ENCODE measurements around the gene PAM.
"Not testable (repeated sequence)": the region's sequence is repeated elsewhere in the genome, so short reads cannot be mapped to it uniquely, and the experiment has no call there.

The PAM gene

DNA sequence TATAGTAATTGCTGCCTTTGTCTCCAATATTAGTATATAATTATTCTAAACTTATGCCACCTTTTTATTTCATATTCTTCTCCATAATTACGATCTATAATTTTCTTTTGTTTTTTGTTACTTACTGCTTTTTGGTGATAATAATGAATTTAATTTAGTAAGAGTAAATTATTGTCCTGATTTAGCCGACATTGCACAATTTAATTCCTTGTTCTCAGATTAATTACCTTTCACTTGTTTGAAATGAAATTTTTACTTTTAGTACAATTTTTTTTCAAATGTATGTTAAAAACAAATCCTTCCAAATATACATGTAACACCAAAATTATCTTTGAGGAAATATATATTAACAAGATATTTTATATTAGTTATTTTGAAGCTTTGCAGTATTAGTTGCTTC lies 201.5 kb downstream of the PAM start:
- no peak for DNase-seq

DNA sequence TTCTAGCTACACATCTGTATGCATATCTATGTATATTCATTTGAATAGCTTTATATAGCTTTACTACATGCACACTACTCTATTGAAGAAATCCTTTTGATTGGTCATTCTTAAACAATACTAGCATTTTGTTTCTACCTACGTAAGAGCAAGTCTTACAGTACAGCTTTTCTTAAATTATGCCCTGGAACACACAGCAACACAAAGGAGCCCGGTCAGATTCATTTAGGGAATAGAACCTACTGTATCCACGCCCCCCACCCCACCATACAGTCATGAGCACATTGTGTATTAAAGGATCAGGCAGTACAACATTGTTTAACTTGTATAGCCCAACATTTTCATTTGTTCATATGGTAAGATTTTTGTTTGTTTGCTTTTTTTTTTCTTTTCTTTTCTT lies 202.0 kb downstream of the PAM start:
- DNase-seq = no peak

DNA sequence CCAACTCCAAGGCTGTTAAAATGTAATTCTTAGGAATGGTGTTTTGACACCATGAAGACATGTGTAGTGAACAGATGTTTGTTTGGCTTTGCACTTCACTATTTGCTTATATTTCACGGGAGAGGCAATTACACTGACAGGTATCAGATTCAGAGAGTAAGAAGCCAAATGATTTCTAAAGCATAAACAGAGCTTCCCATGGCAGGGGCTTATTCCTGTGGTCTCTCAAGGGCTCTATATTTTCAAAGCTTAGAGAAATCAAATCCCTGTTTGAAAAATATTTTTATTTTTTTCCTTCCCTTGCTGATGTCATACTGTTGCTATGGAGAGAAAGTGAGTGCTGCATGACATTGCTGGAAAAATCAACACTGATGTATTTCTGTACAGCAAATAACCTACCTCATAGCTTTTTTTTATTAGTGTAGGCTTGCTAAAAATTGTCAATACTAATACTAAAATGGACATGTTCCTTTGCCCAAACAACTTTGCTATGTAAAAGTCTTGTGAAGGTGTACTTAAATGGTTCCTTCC lies 203.4 kb downstream of the PAM start:
- no peak for DNase-seq

DNA sequence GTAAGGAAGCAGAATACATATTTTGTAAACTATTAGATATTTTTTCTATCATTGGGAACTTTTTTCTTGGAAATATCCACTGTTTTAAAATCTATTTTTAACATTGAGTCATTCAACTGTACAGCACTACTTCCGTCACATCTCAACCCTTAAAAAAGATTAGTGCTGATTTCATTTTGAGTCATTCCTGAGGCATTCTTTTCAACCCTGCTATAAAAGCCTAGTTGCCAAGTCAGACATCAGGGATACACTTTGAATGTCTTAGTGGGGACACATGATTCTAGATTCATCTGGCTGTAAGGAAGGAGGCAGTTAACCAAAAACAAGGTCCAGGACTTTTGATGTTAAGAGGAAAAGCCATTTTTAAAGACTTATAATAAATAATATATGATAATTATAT lies 203.9 kb downstream of the PAM start:
- DNase-seq = no peak

DNA sequence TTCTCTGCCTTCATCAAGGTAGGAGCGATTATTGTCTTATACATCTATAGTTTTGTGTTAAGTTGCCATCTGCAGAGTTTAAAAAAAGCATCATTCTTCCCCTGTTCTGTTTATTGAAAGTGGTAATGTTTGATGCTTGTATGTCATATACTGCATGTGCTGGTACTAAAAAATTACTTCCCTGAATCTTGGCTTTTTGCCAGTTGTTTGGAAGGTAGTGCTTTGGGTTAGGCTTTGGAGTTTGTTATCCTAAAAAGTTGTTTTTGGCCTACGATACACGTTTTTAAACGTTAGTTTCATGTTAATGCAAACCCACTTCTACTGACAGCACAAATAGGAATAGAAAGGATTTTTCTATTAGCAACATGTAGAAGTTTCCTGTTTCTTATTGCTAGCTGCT lies 206.6 kb downstream of the PAM start:
- DNase-seq = no peak

DNA sequence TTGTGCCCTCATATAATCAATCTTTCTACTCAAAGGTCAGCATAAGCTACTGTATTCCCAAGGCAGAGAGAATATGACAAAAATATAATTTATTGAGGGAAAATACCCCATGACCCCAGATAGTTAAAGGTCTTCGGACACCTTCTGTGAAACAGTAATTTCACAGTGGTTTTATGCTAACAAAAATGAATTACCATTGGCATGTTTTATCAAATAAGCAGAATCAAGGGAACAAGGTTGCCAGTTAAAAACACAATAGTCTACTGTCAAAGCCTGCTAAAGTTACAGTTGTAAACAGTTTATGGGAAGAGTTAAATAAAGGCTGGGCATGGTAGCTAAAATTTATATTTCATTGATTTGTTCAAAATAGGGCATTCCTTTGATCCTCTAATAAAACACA lies 210.5 kb downstream of the PAM start:
- no peak for DNase-seq

DNA sequence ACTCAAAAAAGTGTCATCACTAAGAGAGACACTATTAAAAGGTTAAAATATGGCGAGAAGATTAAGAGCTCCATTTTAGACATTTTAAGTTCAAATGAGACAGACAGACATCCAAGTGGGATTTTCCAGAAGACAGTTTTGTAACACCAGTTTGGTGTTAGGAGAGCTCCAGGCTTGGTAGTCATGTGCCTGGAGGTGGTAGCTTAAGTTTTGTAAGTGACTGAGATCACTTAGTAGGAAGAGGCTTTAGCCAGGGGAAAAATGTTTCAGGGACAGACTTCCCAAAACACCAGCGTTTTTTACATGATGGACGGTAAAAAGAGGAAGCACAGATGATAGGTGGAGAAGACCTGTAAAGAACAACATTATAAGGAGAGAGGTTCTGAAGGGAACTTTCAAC lies 214.5 kb downstream of the PAM start:
- DNase-seq = no peak

DNA sequence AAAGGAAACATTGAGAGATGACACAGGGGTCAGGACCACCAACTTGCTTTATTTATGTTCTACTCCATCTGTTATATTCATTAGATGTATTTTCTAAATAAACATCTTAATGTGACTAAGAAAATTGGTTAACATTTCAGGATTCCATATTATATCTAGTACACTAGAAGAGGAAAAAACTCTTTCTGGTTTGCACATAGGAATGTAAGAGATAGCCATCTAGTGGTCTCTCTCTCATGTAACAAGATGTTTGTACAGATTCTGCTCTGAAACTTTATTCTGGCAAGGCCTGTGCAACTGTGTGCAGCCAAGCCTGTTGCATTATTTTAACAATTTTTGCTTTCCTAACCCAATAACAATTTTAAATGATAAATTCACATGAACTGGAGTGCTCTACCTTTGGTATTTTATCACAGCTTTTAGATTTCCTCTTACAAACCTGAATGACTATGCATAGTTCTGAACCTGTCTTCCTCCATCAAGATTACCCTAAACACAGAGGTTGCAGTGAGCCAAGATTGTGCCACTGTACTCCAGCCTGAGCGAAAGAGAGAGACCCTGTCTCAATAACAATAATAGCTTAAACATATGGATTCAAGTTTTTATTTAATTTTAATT lies 216.7 kb downstream of the PAM start:
- peak; percentile 5 for DNase-seq

DNA sequence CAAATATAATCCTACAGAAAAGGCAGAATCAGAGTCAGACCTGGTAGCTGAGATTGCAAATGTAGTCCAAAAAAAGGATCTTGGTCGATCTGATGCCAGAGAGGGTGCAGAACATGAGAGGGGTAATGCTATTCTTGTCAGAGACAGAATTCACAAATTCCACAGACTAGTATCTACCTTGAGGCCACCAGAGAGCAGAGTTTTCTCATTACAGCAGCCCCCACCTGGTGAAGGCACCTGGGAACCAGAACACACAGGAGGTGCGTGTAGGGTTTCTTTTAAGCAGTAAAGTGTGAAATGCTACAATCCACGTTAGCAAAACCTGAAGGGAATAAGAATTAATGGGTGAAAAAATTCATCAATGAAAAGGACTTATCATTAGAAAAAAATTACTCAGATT lies 219.1 kb downstream of the PAM start:
- no peak for DNase-seq

DNA sequence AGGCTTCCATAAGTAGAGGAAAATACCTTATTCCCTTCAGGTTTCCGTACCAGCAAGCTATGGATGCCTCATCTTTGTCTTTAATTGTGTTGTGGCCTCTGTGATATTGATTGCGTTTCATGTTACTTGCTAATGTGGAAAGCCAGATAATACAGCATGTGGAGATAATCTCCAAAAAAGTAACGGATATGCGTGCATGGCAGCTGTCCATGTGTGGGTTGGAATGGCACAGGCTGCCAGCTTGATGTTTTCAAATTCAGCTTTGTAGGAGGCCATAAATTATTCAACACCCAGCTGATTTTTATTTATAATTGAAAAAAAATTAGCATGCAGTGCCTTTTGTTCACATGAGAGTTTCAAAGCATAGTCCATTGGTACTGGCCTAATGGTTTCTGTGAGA lies 219.9 kb downstream of the PAM start:
- no peak for DNase-seq

DNA sequence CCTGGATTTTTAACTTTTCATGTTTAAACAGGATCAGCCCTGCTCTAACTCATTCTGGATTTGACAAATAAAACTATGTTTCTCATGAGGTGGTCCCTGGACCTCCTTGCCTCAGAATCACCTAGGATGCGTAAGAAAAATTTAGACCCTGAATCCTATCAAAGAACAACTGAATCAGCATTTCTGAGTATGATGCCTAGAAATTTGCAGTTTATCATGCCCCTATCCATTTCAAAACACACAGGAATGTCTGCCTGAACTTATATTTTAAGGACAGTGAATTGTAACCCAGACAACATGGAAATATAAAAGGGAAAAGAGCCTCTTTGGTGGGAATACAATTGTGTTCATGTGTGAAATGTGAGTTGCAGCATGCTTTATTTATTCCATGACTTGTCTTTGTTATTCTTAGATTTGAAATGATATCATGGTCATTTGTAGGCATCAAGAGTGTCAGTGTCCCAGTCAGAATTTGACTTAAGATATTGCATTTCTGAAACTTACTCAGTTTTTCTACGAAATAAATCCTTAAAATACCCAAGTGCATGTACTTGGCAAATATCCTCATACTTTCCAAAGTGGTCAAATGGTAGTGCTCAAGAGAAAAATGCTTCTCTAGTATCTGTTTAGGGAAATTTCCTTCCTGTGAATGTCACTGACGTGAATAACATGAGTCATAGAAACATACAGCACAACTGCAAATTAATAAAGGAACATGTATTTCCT lies 220.5 kb downstream of the PAM start:
- no peak for DNase-seq

DNA sequence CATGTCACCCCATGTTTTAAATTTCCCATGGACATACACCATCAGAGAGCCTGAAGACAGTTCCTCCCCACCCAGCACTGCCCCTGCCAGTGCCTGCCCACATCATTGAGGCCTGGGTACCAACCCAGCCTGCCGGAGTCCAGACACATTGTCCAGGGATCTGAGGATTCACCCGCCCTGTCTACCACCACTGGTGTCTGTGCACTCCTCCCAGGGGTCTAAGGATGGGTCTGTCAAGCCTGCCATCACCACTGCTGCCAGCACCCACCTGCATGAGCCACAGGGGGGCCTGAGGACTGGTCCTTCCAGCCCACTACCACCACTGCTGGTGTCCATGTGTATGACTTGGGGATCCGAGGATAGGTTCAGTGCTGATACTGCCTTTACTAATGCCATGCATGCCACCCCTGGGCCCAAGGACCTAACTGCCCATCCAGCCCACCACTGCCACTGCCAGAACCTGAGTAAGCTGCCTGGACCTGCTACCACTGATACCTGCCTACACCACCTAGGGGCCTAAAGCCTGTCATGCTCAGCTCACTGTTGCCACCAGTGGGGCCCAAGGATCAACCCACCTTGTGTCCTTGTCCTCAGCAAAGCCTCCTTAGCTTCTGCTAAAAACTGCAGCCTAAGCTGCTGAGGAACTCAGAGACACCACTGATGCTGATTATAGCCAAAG lies 227.0 kb downstream of the PAM start:
- no peak for DNase-seq

DNA sequence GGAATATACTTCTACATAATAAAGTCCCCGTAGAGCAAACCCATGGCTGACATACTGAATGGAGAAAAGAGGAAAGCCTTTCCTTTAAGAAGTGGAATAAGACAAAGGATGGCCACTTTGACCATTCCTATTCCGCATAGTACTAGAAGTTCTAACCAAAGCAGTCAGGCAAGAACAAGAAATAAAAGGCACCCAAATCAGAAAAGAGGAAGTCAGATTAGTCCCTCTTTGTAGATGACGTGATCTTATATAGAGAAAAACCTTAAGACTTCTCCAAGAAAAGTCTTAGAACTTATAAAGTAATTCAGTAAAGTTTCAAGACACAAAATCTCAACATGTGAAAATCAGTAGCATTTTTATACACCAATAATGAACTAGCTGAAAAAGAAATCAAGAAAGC lies 231.0 kb downstream of the PAM start:
- no peak for DNase-seq

DNA sequence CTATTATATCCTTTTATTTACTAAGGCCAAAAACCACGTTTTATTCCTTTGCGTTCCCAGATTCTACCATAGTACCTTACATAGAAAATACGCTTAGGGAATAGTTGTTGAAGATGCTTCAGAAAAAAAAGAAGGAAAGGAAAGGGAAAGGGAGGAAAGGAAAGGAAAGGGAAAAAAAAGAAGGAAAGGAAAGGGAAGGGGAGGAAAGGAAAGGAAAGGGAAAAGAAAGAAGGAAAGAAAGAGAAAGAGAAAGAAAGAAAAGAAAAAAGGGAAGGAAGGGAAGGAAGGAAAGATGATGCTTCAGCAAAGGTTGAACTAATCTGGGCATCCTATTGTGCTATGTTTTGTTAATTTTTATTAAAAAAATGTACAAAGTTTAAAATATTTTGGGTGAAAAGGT lies 233.4 kb downstream of the PAM start:
- no peak for DNase-seq

DNA sequence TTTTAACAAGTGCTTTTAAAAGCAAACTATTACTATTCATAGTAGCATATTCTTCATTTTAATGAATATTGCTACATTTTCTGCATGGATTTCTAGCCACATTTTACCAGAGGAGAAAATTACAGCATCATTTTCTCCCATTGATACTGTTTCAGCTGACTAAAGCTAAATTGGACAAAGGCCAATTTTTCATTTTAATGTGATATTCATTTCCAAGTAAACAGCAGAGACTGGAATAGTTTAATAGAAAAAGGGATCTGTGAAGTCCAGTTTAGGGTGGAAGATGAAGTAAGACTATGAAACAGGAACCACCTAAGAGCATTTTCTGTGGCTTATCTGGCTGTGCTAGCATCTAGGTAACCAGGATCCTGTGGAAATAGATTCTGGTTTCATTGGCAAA lies 236.7 kb downstream of the PAM start:
- DNase-seq = no peak

DNA sequence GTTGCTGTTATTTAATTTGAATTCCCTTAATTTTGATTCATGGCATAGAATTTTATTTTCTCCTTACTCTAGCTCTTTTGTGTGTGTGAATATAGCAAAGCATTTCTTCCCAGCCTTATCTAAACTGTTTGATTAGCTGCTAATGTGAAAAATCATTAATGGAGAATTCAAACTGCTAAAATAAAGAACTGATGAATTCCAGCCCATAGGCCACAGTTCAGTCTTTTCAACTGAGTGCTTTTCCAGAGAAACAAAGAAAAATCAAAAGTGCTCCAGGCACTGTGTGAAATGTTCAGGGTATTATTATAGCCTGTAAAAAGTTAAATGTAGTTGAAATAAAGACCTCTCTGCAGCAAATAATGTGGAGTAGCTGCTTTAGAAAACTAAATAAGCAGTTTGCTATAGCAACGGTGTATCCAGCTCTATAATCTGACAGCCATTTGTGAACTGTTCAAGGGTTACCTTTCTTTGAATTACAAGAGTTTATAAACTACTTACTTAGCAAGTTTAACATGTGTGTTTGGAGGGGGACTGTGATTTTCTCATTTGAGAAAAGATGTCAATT lies 241.0 kb downstream of the PAM start:
- no peak for DNase-seq

DNA sequence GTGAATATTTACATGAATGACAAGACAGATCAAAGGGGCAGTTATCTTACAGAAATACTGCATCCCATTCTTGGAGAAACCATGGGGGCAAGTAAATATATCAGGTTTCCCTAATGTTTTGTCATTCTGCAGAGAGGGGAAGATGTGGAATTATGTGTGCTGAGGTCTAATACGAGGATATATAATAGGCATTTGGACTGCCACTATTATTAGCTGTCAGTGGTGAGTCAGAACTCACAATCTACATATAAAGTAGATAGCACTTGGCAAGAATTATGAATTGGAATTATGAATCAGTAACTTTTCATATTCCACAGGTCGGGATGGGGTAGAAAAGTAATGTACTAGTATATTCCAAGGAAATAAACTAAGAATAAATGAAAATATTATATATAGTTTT lies 243.1 kb downstream of the PAM start:
- no peak for DNase-seq

DNA sequence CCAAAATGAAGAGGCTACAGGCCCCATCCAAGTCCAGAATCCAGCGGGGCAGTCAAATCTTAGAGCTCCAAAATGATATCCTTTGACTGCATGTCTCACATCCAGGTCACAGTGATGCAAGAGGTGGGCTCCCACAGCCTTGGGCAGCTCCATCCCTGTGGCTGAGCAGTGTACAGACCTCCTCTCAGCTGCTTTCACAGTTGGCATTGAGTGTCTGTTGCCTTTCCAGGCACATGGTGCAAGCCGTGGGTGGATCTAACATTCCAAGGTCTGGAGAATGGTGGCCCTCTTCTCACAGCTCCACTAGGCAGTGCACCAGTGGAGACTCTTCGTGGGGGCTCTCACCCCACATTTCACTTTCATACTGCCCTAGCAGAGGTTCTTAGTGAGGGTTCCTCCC lies 244.1 kb downstream of the PAM start:
- no peak for DNase-seq

DNA sequence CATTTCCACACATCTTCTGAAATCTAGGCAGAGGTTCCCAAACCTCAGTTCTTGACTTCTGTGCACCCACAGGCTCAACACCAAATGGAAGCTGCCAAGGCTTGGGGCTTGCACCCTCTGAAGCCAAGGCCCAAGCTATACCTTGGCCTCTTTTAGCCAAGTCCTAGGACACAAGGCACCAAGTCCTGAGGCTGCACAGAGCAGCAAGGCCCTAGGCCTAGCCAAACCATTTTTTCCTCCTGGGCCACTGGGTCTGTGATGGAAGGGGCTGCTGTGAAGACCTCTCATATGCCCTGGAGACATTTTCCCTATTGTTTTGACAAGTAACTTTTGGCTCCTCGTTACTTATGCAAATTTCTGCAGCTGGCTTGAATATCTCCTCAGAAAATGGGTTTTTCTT lies 244.5 kb downstream of the PAM start:
- DNase-seq = not testable (repeated sequence)

DNA sequence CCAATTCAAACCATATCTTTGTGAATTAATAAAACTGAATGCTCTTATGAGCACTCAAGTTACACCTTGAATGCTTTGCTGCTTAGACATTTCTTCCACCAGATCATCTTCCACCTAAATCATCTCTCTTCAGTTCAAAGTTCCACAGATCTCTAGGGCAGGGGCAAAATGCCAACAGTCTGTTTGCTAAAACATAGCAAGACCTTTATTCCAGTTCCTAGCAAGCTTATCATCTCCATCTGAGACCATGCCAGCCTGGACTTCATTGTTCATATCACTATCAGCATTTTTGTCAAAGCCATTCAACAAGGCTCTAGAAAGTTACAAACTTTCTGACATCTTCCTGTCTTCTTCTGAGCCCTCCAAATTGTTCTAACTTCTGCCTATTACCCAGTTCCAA lies 245.0 kb downstream of the PAM start:
- DNase-seq = no peak

DNA sequence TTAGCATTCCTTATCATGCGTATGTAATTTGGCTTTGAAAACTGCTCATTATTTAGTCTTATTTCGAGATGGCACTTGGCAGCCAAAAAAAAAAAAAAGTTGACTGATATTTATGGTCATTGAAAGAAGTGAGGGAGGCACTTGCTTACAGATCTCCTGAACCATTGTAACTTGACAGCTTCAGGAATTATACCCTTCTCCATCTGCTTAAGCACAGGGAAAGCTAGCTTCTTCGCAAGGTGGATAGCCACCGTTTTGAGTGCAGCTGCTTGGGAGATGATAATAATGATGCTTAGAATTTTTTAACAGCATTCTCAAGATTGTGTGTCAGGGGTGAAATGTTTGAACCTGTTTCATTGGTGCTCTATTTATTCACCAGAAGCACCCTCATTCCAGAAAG lies 248.8 kb downstream of the PAM start:
- DNase-seq = no peak

DNA sequence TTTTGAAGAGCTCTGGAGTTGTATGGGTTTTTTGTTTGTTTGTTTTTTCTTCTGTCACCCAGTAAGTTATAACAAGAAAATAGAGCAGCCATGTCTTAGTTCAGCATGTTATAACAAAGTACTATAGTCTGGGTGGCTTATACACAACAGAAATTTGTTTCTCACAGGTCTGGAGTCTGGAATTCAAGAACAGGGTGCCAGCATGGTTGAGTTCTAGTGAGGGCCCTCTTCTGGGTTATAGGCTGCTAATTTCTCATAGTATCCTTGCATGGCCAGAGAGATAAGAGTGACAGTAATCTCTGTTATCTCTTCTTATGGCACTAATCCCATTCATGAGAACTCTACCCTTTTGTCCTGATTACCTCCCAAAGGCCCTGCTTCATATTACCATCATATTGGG lies 250.2 kb downstream of the PAM start:
- DNase-seq = no peak

DNA sequence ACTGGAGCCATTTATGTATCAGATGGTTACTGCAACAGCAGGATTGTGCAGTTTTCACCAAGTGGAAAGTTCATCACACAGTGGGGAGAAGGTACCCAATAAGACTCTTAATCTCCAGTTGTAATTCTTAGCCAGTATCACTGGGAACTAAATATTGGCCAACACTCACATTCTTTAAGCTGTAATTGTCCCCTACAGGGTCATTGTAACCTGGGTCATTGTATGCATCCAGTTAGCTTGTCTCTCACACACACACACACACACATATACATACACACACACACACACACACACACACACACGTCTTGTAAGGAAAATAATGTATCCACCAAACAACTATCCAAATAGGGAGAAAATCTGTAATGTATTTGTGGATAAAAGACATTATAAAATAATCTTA lies 251.8 kb downstream of the PAM start:
- DNase-seq = no peak

DNA sequence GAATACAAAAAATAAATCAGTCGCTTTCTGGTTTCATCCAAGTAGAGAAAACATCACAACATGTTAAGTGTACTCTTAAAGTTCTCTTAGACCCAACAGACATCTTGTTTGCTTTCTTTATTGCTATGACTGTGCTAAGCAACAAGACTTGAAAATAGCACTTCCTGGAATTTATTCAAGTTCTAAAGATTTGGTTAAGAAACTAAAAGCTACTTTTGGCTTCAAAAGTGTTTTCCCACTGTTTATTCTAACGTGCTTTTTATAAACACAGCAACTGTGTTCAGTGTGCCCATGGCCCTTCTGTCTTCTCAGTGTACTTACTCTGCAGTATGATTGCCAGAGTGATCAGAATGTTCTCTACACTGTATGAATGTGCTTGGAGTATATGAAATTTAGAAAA lies 255.1 kb downstream of the PAM start:
- DNase-seq = no peak
